Epithelial cell of proximal tubule (primary cell): ENCODE data around the gene MED29. TPM values are rescaled to one million over a fixed set of nuclear protein-coding genes. Genes with fewer than 3 reads are reported as not detected.

Source experiments
- DNase-seq: peaks from one replicate; pipeline ENCODE4 v3.0.0-alpha.2; 2011; ENCODE audit warnings: low read depth
- H3K4me3 ChIP-seq: 2 replicates; pipeline ENCODE4 v1.5.1; 2011; ENCODE audit warnings: low read depth, mild to moderate bottlenecking, low read length
- CTCF ChIP-seq: conservative IDR thresholded peaks from 2 replicates; pipeline ENCODE4 v1.5.1; 2012; ENCODE audit warnings: low read depth, mild to moderate bottlenecking, low read length
- total RNA-seq: library from RNA; depleted of rRNA; stranded (reverse); fragments of >200 nt; gene quantifications from 2 replicates; pipeline ENCODE4 v1.2.3, GENCODE V29; 2015

The MED29 gene
- total RNA-seq, 1 donor from 2014 or later, result 20.9 TPM

- peak within 1 kb of the TSS; percentile 100 for H3K4me3 ChIP-seq
- TF ChIP-seq CTCF, result no peak
- peak; percentile 61 for DNase-seq
Observed at GRCh38 chr19:39445196-39446111, 54.3 kb downstream of the MED29 start, which contains the start of gene SUPT5H. Gene SUPT5H, plus strand, starts transcription at chr19:39445582. Its CDS starts 309 bp downstream, at chr19:39445891.

GRCh38 chr19:39446365-39447084 lies 55.3 kb downstream of the MED29 start:
- no peak for TF ChIP-seq CTCF
- H3K4me3 ChIP-seq, result peak overlapping the region; percentile 100
- DNase-seq, result no peak

GRCh38 chr19:39448271-39448670 lies 57.1 kb downstream of the MED29 start:
- H3K4me3 ChIP-seq, result no peak overlapping the region
- TF ChIP-seq CTCF, result no peak
- no peak for DNase-seq

- no peak for DNase-seq
- TF ChIP-seq CTCF, result no peak
- no peak overlapping the region for H3K4me3 ChIP-seq
Observed at GRCh38 chr19:39449116-39449797, 58.1 kb downstream of the MED29 start.

Other genes starting within 250 kb of the MED29 start
- 9.9 and 11.4 TPM in 2 replicates for gene NCCRP1, start 194.4 kb upstream of the MED29 start, total RNA-seq
- gene SYCN, start 187.1 kb upstream of the MED29 start, total RNA-seq, result not detected in 2 replicates
- not detected in 2 replicates for gene IFNL3, start 146.4 kb upstream of the MED29 start, total RNA-seq
- not detected in 2 replicates for gene IFNL4, start 142.5 kb upstream of the MED29 start, total RNA-seq
- not detected in 2 replicates for gene IFNL2, start 123.0 kb upstream of the MED29 start, total RNA-seq
- gene IFNL1, start 95.0 kb upstream of the MED29 start, total RNA-seq, result not detected in 2 replicates
- 0.06 and 0.29 TPM in 2 replicates for gene LRFN1, start 70.5 kb upstream of the MED29 start, total RNA-seq
- not detected in 2 replicates for gene GMFG, start 55.3 kb upstream of the MED29 start, total RNA-seq
- 60.0 and 65.6 TPM in 2 replicates for gene SAMD4B, start 49.0 kb upstream of the MED29 start, total RNA-seq
- 63.4 and 72.6 TPM in 2 replicates for gene PAF1, start 272 bp upstream of the MED29 start, total RNA-seq
- gene ZFP36, start 15.5 kb downstream of the MED29 start, total RNA-seq, result 9.7 and 10.0 TPM in 2 replicates
- 17.7 and 22.3 TPM in 2 replicates for gene PLEKHG2, start 21.3 kb downstream of the MED29 start, total RNA-seq
- 2,362 and 2,974 TPM in 2 replicates for gene RPS16, start 44.6 kb downstream of the MED29 start, total RNA-seq
- 115 and 126 TPM in 2 replicates for gene SUPT5H, start 54.2 kb downstream of the MED29 start, total RNA-seq
- gene TIMM50, start 89.5 kb downstream of the MED29 start, total RNA-seq, result 98.1 and 146 TPM in 2 replicates
- 2.9 and 4.1 TPM in 2 replicates for gene DLL3, start 107.6 kb downstream of the MED29 start, total RNA-seq
- gene SELENOV, start 123.8 kb downstream of the MED29 start, total RNA-seq, result 0.17 TPM in 1 of 2 replicates, not detected in the other
- 1.8 and 2.0 TPM in 2 replicates for gene EID2B, start 141.5 kb downstream of the MED29 start, total RNA-seq
- gene EID2, start 148.8 kb downstream of the MED29 start, total RNA-seq, result 12.3 and 20.8 TPM in 2 replicates
- gene LGALS13, start 211.1 kb downstream of the MED29 start, total RNA-seq, result not detected in 2 replicates